Heart left ventricle (tissue), 13 donors: ENCODE data around the gene COLGALT1.

Source experiments
- CTCF ChIP-seq, 12 donors: fragments of 200-600 bp; sonication (generic) in 4 of 12; IDR thresholded peaks; one replicate each; pipeline versions ENCODE4 v1.5.0 to v1.8.0; 2018 to 2022; ENCODE audit warnings: antibody characterized with exemption in 12 of 12, mild to moderate bottlenecking in 5 of 12
- POLR2A ChIP-seq, 2 donors: fragments of 450-650 bp; IDR thresholded peaks; one replicate each; pipeline ENCODE4 v1.6.1; 2017; ENCODE audit warnings: antibody characterized with exemption in 2 of 2, mild to moderate bottlenecking in 2 of 2, moderate library complexity in 2 of 2
- donor health status: ischemic (EF 13 %, LVEDD 7.1; RV severe dilation, severe dysfunction).
- donor health status: DM: no; HTN: yes; CAD: no.
- donor health status: DM: no; HTN: no; CAD: no.
- donor health status: ischemic (EF 25% LVEDD 6.9; RV normal size, moderate dysfunction).
- donor health status: ischemic (EF 25% LVEDD 5.7; RV mildly dilated, moderate dysfunction).
- donor health status: ischemic (EF 35%, LVEDD 5.7; RV mildly dilated, moderate dysfunction).
- donor health status: nonischemic (EF 11% LVEDD 7.7; RV severe dilation, severe dysfunction).
- donor health status: DM: yes; HTN: yes; CAD: no.
- donor health status: PGD.
- donor health status: ischemic (EF 29% LVEDD 5.4; RV normal size, mild dysfunction).
- donor health status: nonischemic (EF 23%, LVEDD 6.1; RV moderate dilation, normal function).

GRCh38 chr19:17542793-17543582, 12.5 kb upstream of the COLGALT1 start:
- TF ChIP-seq POLR2A (IDR thresholded peaks at IDR 0.05) (no peak), CTCF (IDR thresholded peaks at IDR 0.05) (no peak)
